ENCODE data around the gene ACBD3.
A peak's percentile ranks its signal among the peaks of the same experiment; 100 is the strongest.
"Not testable (repeated sequence)": the region's sequence is repeated elsewhere in the genome, so short reads cannot be mapped to it uniquely, and the experiment has no call there.

Gene ACBD3

DNA sequence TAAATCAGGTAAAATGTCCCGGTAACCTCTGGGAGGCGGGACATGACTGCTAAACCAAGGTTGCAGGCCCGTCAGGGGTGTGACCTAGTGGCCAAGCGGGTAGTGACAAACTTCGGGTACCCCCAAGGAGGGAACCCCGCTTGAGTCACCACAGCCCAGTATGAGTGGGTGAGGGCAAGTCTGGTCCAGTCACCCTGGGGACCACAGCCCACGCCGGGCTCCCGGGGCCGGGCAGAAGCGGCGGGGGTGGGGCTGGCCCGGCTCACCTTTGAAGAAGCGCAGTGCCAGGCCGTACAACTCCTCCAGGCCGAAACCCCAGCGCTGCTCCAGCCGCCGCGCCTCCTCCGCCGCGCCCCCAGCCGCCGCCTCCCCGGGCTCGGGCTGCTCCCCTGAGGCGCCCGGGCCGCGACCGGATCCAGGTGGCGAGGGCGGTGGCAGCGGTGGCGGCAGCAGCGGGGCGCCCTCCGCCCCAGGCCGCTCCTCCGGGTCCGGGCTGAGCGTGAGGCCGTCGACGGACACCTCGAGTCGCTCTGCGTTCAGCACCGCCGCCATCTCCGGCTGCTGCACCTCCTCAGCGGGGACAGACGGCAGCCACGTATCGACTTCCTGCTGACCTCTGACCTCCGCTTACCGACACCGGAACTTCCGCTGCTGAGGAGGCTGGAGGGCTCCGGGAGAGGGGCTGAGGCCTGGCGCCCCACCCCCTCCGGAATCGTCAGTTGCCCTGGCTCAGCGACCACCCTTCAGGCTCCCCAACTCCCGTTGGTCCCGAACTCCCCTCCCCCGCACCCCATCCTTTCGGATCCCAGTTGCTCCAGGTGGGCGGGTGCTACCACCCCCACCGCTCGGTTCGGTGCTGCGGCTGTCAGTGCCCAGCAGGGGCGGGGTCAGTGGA lies at the start of gene ACBD3:
Gene ACBD3 (minus strand): TSS at position 618 of the 895 bp plus-strand sequence. CDS start 66 bp downstream, at position 552.
- peak; percentile 57 for DNase-seq (ENCODE audit: low read depth, low spot score)

DNA sequence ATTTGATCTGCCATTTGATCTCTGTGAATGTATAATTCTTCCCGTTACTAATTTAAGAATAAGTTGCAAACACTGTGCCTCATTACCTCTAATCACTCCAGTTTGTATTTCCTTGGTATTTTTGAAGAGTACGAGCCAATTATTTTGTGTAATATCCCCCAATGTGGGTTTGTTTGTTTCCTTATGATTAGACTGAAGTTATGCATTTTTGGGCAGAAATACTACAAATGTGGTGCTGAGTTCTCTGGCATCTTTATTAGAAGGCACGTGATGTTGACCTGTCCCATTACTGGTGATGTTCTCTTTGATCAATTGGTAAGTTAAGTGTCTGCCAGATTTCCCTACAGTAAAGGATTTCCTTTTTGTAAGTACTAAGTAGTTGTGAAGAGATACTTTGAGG lies 47.3 kb upstream of the ACBD3 start:
- DNase-seq (ENCODE audit: low read depth, low spot score) = no peak

DNA sequence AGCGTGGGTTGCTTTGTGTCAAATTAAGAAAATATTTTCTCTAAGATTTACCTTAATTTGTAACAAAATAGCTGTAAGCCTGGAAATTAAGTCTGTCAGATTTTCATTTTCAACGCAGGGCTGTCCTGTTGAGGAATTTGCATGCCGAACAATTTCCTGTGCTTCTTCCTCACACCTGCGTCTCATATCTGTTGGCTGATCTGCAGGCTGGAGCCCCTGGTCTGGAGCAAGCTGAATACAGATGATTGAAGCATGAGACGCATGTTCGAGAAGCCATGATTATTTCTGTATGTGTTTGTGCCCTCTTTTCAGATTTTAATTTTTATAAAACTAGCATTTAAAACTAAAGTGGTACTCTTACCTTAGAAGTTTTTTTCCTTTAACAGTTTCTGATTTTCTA lies 46.8 kb upstream of the ACBD3 start:
- no peak for DNase-seq (ENCODE audit: low read depth, low spot score)

DNA sequence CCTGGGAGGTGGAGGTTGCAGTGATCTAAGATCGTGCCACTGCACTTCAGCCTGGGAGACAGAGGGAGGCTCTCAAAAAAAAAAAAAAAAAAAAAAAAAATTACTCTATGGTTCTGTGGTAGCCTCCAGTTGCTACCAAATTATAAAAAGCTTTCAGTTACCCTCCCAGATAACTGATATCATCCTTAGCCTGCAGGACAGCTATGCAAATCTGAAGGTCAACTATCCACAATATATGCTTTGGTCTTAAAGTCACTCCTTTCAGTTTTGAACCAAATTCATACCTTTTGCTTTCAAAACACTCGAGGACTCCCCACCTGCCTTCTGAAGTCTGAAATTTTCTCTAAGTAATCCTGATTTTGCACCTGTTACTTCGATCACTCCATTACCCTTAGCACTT lies 40.1 kb upstream of the ACBD3 start:
- DNase-seq (ENCODE audit: low read depth, low spot score) = no peak

DNA sequence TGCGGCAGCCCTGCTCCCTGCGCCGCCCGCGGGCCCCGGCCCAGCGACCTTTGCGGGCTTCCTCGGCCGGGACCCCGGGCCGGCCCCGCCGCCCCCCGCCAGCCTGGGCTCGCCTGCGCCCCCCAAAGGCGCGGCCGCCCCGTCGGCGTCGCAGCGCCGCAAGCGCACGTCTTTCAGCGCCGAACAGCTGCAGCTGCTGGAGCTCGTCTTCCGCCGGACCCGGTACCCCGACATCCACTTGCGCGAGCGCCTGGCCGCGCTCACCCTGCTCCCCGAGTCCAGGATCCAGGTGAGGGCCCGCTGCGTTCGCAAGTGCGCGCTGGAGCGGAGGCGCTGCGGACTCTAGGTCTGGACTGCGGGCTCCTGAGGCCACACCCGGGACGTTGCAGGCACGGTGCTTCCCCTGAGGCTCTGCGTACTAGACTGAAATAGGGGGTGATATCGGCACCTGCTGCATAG lies 37.3 kb upstream of the ACBD3 start:
- DNase-seq (ENCODE audit: low read depth, low spot score) = no peak

DNA sequence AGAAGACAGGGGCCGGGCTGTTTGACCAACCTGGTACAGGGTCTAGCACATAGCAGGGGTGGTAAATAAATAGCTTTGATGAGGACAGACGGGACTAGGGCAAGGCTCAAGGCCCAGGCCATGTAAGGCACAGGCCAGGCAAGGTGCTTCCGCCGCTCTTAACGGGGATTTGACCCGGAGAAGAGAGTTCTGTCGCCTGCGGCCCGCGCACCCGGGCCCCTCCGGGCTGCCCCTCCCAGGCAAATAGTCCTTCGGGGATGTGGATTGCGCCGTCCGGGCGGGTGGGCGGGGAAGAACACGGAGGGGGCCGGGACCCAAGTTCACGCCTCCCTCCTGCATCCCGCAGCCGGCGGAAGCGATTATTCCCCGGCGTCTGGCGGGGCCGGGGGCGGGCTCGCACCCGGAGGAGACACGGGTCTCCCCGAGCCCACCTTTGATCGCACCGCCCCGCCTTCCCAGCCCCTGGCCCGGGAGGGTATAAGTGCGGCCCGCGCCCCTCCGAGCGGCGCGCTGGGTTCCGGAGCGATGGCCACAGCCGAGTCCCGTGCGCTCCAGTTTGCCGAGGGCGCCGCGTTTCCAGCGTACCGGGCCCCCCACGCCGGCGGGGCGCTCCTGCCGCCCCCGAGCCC lies 36.7 kb upstream of the ACBD3 start, which contains the start of gene MIXL1:
Gene MIXL1 (plus strand): TSS at position 508 of the 629 bp plus-strand sequence. CDS start 18 bp downstream, at position 526.
- DNase-seq (ENCODE audit: low read depth, low spot score) = no peak

DNA sequence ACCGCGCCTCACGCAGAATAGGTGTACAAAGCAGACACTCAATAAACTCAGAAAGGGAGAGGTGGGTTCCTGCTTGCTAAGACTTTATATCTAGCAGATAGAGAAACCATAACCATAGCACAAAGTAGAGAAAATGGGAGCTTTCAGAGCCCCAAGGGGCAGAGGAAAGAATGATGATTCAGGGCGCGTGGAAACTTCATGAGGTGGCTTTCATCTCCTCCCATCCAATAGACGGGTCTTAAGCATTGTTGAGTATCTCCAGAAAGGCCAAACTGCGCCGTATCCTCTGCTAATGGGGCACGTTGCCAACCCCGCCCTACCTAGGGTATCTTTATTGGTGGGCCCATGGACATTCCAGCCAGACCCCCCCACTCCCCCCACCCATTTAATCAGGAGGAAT lies 36.1 kb upstream of the ACBD3 start:
- DNase-seq (ENCODE audit: low read depth, low spot score) = no peak

DNA sequence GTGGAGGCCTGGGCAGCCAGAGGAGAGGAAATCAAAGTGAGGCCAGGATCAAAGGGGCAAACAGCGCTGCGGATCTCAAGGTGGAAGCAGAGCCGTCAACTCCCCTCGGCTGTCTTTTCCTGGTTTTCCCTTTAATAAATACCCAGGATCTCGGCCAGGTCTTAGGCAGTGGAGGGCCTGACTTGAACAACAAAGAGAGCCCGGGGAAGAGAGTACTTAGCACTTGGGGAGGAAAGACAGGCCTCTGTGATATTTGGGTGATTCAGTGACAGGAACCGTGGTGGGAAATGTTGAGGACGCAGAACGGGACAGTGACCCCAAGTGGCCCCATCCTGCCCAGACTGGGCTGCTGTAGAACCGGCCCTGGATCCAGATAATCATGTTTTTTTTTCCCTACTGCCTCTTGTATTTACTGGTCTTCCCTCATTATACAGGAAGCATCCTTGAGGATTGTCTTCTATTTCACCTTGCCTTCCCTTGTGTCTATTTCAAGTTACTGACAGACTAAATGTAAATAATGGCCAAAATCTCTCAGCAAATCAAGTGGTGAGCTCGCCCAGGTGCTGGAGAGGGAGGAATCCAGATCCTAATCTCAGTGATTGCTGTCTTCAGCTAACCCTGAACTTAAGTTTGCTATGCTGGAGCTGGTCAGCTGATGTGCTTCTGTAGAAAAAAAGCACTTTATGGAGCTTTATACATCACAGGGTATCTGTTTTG lies 34.1 kb upstream of the ACBD3 start:
- no peak for DNase-seq (ENCODE audit: low read depth, low spot score)

DNA sequence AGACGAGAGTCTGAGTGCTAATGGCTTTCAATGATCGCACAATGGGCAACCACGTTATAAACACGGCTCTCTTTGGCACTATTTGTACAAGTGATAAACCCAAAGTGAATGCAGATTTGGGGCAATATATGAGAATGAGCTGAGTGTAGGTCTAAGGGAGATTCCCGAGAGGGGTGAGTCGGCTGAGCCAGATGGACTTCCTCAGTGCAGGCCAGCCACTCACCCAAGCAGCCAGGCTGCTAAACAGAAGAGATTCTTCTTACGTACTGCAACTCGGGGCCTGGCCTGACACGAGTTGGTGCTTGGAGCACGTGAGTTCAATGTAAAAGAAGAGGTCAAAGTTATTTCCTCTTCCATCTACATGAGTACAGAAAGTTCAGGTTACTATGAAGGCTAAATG lies 30.7 kb upstream of the ACBD3 start:
- DNase-seq (ENCODE audit: low read depth, low spot score) = no peak

DNA sequence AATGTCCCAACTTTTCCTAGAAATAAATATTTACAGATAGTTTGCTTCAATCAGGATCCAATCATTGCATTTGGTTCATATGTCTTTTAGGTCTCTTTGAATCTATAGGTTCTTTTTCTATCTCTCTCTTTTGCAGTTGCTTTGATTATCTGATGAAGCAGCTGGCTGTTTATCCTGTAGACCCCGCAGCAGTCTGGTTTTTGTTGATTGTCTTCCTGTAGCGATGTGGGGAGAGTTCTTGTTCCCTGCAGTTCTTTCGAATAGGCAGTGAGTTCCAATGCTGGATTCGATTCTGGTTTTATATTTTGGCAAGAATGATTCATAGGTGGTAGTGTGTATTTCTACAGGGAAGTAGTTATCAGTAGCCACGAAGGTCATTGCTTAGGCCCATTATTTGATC lies 29.5 kb upstream of the ACBD3 start:
- DNase-seq (ENCODE audit: low read depth, low spot score) = no peak

DNA sequence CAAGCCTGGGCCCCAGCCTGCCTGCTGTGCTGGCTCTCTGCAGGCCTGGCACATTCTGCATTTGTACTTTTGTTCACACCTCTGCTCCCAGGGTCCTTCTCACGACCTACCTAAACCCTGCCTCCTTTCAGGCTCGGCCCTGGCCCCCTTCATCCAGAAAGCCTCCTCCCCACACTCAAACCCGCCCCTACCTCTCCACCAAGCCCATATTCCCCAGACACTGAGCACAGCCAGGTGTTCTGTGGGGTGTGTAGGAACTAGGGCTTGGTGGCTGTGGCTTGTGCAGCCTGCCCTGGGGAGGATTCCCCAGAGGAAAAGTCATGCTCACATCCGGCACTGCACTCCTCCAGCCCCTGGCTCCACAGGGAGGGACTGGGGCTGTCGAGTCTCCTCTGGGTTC lies 28.7 kb upstream of the ACBD3 start:
- no peak for DNase-seq (ENCODE audit: low read depth, low spot score)

DNA sequence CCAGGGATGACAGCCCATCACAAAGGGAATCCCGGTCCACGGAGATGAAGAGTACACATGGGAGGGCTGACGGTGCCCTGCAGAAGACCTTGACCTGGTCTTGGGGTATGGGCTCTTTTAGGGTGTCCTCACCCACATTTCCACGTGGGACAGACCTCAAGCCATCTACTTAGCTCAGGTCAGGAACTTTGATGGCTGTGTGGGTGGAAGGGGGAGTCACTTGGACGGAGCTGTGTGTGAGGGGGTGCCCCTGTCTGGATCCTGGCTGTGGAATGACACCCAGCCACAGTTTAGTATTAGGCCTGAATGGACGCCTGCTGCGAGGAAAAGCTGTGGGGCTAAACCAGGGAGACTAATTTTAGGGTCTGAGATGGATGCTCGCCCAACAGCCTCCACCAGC lies 26.0 kb upstream of the ACBD3 start:
- no peak for DNase-seq (ENCODE audit: low read depth, low spot score)

DNA sequence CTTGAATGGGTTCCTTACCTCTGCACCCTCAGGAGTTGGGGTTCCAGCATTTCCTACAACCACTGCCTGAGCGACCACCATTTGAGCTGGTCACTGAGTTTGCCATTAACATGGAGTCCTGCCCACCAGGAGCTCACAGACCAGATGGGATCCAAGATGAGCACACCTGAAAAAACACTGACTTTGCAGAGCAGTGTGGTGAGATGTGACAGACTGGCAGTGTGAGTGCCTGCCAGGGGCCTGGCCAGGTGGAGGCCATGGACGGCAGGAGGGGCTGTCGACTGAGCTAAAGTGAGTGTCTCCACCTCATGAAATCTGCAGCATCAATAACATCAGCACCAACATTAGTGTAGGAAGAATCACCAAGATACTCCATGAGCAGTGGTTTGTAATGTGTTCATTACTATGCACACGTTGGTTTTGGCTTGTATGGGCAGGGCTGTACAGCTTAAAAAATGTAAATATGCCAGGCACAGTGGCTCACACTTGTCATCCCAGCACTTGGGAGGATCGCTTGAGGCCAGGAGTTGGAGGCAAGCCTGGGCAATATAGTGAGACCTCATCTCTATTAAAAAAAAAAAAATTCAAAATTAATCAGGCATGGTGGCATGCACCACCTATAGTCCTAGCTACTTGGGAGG lies 24.8 kb upstream of the ACBD3 start:
- DNase-seq (ENCODE audit: low read depth, low spot score) = no peak

DNA sequence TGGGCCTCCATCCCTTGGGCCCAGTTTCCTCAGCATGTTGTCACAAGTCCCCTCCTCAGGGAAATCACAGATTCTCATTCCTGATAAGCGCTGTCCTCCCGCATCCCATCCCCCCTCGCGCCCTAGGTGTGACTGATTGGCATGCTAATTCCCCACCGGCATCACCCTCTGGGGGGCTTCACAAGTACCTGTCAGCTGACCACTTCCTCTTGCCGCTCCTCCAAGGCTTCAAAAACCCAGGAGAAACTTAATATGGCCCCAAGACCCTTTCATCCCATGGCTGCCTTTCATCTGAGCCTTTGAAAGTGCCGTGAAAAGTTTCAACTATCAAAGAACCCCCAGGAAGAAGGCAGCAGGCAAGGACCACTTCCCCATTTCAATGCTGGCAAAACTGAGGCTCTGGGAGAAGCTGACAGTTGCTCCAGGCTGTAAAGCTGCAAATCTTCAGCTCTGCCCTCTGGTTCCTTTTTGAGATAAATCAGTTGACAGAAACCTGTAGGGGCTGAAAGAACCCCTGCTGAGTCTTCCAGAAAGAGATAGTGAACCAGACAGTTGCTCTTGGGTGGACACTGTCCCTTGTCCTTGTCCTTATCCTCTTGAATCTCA lies 24.1 kb upstream of the ACBD3 start:
- DNase-seq (ENCODE audit: low read depth, low spot score) = no peak

DNA sequence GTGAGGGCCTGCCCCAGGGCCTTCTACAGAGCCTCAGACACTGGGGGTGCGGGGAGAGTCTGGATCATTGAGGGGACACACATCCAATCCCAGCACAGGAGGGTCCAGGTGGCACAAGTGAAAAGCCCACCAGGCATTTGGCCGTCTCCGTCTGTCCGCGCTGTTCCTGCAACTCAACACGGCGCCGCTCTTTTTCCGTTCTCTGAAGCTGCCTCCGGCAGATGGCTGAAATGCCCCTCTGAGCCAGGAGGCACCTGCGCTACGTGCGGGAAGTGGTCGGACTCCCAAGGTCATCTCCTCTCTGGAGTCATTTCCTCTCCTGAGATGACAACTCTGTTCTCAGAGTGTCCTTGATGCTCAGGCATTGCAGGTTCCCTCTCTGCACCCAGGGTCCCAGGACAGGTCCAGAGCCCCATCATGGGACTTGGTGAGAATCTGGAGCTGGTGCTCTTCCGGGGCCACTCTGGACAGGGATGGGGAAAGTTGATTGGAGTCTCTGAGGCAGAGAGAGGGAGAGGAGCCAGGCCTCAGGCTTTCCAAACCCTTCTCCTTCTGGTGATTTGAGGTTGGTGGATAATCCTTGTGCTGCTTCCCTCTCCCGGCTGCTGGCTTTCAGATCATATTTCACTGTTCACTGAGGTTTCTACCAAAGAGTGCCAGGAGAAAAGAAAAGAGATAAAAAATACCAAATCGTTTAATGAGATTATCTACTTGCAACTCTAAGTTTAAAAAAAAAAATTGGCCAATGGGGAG lies 22.9 kb upstream of the ACBD3 start:
- no peak for DNase-seq (ENCODE audit: low read depth, low spot score)

DNA sequence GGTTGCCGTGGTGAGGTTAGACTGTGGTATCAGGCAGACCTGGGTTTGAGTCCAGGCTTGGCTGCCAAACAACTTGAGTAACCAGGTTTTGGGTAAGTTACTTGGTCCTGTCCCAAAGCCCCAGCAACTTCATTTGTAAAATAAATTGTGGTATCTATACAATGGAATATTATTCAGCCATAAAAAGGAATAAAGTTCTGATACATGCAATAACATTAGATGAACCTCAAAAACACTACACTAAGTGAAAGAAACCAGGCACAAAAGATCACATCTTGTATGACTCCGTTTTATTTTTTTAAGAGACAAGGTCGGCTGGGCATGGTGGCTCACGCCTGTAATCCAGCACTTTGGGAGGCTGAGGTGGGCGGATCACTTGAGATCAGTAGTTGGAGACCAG lies 20.5 kb upstream of the ACBD3 start:
- no peak for DNase-seq (ENCODE audit: low read depth, low spot score)

DNA sequence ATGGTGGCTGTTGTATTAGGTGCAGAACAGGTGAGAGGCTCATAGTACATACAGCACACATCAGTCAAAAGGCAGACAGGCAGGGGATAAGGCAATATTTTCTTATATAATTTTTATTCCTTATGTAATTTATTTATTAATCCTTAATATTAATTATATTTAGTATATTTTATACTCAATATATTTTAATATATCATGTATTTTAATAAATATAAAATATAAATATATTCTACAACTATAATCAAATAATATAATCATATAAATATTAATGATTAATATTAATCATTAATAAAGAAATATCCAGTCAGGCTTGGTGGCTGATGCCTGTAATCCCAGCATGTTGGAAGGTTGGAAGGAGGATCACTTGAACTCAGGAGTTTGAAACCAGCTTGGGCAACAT lies 17.7 kb upstream of the ACBD3 start:
- no peak for DNase-seq (ENCODE audit: low read depth, low spot score)

DNA sequence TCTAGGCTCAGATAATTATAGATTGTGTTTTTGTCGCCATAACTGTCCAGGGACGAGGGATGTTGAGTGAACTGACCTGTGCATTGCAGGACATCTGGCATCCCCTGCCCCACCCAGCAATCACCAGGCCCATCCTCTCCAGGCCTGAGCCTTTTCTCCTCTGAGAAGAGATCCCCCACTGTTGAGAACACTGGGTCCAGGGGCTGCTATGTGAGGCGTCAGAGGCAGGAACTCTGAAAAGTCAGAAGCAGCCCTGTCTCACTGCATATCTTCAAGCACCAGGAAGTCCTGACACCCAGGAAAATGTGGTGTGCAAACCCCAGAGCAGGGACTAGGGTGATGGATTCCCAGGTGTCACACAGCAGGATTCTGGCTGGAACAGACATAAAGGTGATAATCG lies 17.1 kb upstream of the ACBD3 start:
- no peak for DNase-seq (ENCODE audit: low read depth, low spot score)

DNA sequence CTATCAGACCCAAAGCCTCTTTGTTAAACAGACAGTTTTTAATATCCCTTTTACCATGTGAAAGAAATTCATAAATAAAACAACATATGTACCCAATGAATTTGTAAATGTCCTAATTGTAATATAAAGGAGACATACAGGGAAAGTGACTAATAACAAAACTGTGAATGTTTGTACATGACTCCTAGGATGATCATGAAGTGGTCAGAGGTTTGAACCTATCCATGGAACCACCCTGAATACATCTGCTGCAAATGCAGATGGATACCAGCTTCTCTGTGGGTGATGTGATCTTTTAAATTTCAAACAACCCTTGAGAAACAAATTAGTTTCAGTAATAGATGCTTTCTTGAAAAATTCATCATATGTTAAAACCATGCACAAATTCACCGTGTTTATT lies 16.7 kb upstream of the ACBD3 start:
- no peak for DNase-seq (ENCODE audit: low read depth, low spot score)

DNA sequence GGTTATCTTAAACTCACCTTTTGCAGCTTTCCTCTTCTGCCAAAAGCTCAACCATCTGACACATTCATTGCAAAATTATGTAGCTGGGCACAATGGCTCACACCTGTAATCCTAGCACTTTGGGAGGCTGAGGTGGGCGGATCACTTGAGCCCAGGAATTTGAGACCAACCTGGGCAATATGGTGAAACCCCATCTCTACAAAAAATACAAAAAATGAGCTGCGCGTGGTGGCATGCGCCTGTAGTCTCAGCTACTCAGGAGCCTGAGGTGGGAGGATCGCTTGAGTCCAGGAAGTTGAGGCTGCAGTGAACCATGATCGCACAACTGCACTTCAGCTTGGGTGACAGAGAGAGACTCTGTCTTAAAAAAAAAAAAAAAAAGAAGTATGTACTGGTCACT lies 16.1 kb upstream of the ACBD3 start:
- not testable (repeated sequence) for DNase-seq (ENCODE audit: low read depth, low spot score)

DNA sequence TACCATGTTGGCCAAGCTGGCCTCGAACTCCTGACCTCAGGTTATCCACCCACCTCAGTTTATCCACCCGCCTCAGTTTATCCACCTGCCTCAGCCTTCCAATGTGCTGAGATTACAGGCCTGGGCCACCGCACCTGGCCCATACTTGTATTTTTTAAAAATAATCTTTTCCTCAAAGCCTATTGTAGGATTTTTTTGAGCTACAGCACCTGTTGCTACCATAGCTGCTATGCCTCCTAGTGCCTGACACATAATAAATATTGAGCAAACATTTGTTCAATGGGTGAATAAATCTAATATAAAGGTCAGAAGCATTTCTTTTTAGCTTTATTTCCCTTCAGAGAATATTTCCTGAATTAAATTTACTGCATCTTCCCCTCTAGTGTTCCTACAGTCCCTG lies 15.7 kb upstream of the ACBD3 start:
- DNase-seq (ENCODE audit: low read depth, low spot score) = no peak

Data from smooth muscle cell of the brain vasculature (primary cell).